ENCODE results near the gene NETO2. TPM values are rescaled to one million over a fixed set of nuclear protein-coding genes. Genes with fewer than 3 reads are reported as not detected.

NETO2 gene
- total RNA-seq, 4 donors from 2014 or later = 0.83 to 2.5 (median 1.4) TPM

- TF ChIP-seq CTCF (IDR thresholded peaks at IDR 0.05) (no peak), POLR2AphosphoS5 (IDR thresholded peaks at IDR 0.05) (no peak), POLR2A (IDR thresholded peaks at IDR 0.05; ENCODE audit: low read depth) (no peak), EP300 (IDR thresholded peaks at IDR 0.05) (no peak)
- intact Hi-C loops (cut with DNase I) = no loop called here
- Histone ChIP-seq H3K4me3 (no peak overlapping the region), H3K9me3 (no peaks in the 10 kb centered on the region), H3K27ac (replicated peaks in 1 of 4) (no peak overlapping the region), H3K27me3 (peaks cover 0 to 13% (median 4%) of the 10 kb centered on the region in 4 donors), H3K36me3 (no peaks in the 10 kb centered on the region), H3K4me1 (no peaks in the 10 kb centered on the region)
- 89% methylated on average over 8 of the region's 8 CpGs for WGBS
- DNase-seq (ENCODE audit: extremely low spot score) = no peak
These were observed 7.5 kb downstream of the NETO2 start for GRCh38 chr16:47136099-47136842.

GRCh38 chr16:47134550-47134949, 9.2 kb downstream of the NETO2 start:
- H3K4me3 ChIP-seq = no peak overlapping the region
- 98% methylated on average over 4 of the region's 4 CpGs for WGBS
- no peak for DNase-seq (ENCODE audit: extremely low spot score)
- H3K36me3 ChIP-seq = no peaks in the 10 kb centered on the region
- peaks cover 0 to 8% (median 0%) of the 10 kb centered on the region in 4 donors for H3K27me3 ChIP-seq
- no peaks in the 10 kb centered on the region for H3K4me1 ChIP-seq
- intact Hi-C loops (cut with DNase I) = no loop called here
- no peaks in the 10 kb centered on the region for H3K9me3 ChIP-seq
- TF ChIP-seq EP300 (IDR thresholded peaks at IDR 0.05) (no peak), POLR2A (IDR thresholded peaks at IDR 0.05; ENCODE audit: low read depth) (no peak), CTCF (IDR thresholded peaks at IDR 0.05) (no peak), POLR2AphosphoS5 (IDR thresholded peaks at IDR 0.05) (no peak)
- no peak overlapping the region for H3K27ac ChIP-seq (replicated peaks in 1 of 4)

- H3K27me3 ChIP-seq = no peaks in the 10 kb centered on the region
- no peaks in the 10 kb centered on the region for H3K36me3 ChIP-seq
- TF ChIP-seq POLR2AphosphoS5 (IDR thresholded peaks at IDR 0.05) = no peak
- TF ChIP-seq CTCF (IDR thresholded peaks at IDR 0.05) = no peak
- no peak for TF ChIP-seq POLR2A (IDR thresholded peaks at IDR 0.05; ENCODE audit: low read depth)
- no peak for TF ChIP-seq EP300 (IDR thresholded peaks at IDR 0.05)
- no peaks in the 10 kb centered on the region for H3K9me3 ChIP-seq
- H3K4me3 ChIP-seq = no peak overlapping the region
- no peak for DNase-seq (ENCODE audit: extremely low spot score)
- H3K4me1 ChIP-seq = no peaks in the 10 kb centered on the region
- no peak overlapping the region for H3K27ac ChIP-seq (replicated peaks in 1 of 4)
- intact Hi-C loops (cut with DNase I) = no loop called here
These were observed 11.4 kb downstream of the NETO2 start for GRCh38 chr16:47132308-47132707.

- DNase-seq (ENCODE audit: extremely low spot score) = no peak
- intact Hi-C loops (cut with DNase I) = no loop called here
- Histone ChIP-seq H3K27ac (replicated peaks in 1 of 4) (no peak overlapping the region), H3K27me3 (no peaks in the 10 kb centered on the region), H3K4me1 (no peaks in the 10 kb centered on the region), H3K4me3 (no peak overlapping the region), H3K36me3 (no peaks in the 10 kb centered on the region), H3K9me3 (no peaks in the 10 kb centered on the region)
- 74% methylated on average over 7 of the region's 7 CpGs for WGBS
- TF ChIP-seq POLR2A (IDR thresholded peaks at IDR 0.05; ENCODE audit: low read depth) (no peak), CTCF (IDR thresholded peaks at IDR 0.05) (no peak), EP300 (IDR thresholded peaks at IDR 0.05) (no peak), POLR2AphosphoS5 (IDR thresholded peaks at IDR 0.05) (no peak)
These were observed 13.8 kb downstream of the NETO2 start for GRCh38 chr16:47129755-47130435.

Data from esophagus muscularis mucosa (tissue), 4 donors.